MM.1S (cell line): ENCODE results near the gene TSHZ2.

Experiments
- DNase-seq: peaks from one replicate; pipeline ENCODE4 v3.0.0-alpha.2; 2015
- H2AFZ ChIP-seq: fragments of 300-600 bp; sonication (generic); 2 replicates; pipeline ENCODE4 v1.6.0; 2016; ENCODE audit warnings: antibody characterized with exemption, low read length
- H3F3A ChIP-seq: fragments of 300-600 bp; sonication (generic); 2 replicates; pipeline ENCODE4 v1.6.1; 2016; ENCODE audit warnings: mild to moderate bottlenecking, antibody characterized with exemption, low read length, moderate library complexity, mixed read lengths; ENCODE audit not compliant: insufficient read depth
- H3K27ac ChIP-seq: fragments of 300-600 bp; sonication (generic); 2 replicates; pipeline ENCODE4 v1.5.1; 2016; ENCODE audit warnings: mild to moderate bottlenecking, low read length
- H3K27me3 ChIP-seq: fragments of 300-600 bp; sonication (generic); replicated peaks from 2 replicates; pipeline ENCODE4 v1.6.0; 2016; ENCODE audit warnings: low read length; ENCODE audit not compliant: insufficient read depth
- H3K36me3 ChIP-seq: fragments of 300-600 bp; sonication (generic); replicated peaks from 2 replicates; pipeline ENCODE4 v1.6.1; 2016; ENCODE audit warnings: mild to moderate bottlenecking, low read length, mixed read lengths; ENCODE audit not compliant: insufficient read depth
- H3K4me1 ChIP-seq: fragments of 300-600 bp; sonication (generic); 2 replicates; pipeline ENCODE4 v1.6.1; 2016; ENCODE audit warnings: low read length, mixed read lengths
- H3K4me2 ChIP-seq: fragments of 300-600 bp; sonication (generic); 2 replicates; pipeline ENCODE4 v1.6.0; 2016; ENCODE audit warnings: low read depth, low read length
- H3K4me3 ChIP-seq: fragments of 300-600 bp; sonication (generic); 2 replicates; pipeline ENCODE4 v1.5.1; 2016; ENCODE audit warnings: low read length, mixed read lengths
- H3K79me2 ChIP-seq: fragments of 300-600 bp; sonication (generic); 2 replicates; pipeline ENCODE4 v1.6.1; 2016; ENCODE audit warnings: mixed run types, low read length, mixed read lengths
- H3K9ac ChIP-seq: fragments of 300-600 bp; sonication (generic); 2 replicates; pipeline ENCODE4 v1.6.1; 2016; ENCODE audit warnings: low read length, mixed read lengths
- H3K9me2 ChIP-seq: fragments of 300-600 bp; sonication (generic); replicated peaks from 2 replicates; pipeline ENCODE4 v1.6.1; 2016; ENCODE audit warnings: mild to moderate bottlenecking, low read length, mixed read lengths; ENCODE audit not compliant: insufficient read depth
- H3K9me3 ChIP-seq: fragments of 300-600 bp; sonication (generic); replicated peaks from 2 replicates; pipeline ENCODE4 v1.6.1; 2016; ENCODE audit warnings: mild to moderate bottlenecking, low read length, mixed read lengths; ENCODE audit not compliant: insufficient read depth
- H4K20me1 ChIP-seq: fragments of 300-600 bp; sonication (generic); 2 replicates; pipeline ENCODE4 v1.6.1; 2016; ENCODE audit warnings: mild to moderate bottlenecking, low read length, moderate library complexity, mixed read lengths; ENCODE audit not compliant: insufficient read depth
- EZH2 ChIP-seq: fragments of 300-600 bp; sonication (generic); optimal IDR thresholded peaks from 2 replicates; pipeline ENCODE3; 2017; ENCODE audit warnings: low read depth, mild to moderate bottlenecking, antibody characterized with exemption, low read length, mixed read lengths
- EZH2phosphoT487 ChIP-seq: fragments of 300-600 bp; sonication (generic); IDR thresholded peaks from 2 replicates; pipeline ENCODE4 v1.6.1; 2018; ENCODE audit warnings: antibody characterized with exemption, low read length
- TF ChIP-seq, protein P1 (sequence below): fragments of 300-600 bp; sonication (generic); IDR thresholded peaks from 2 replicates; pipeline ENCODE4 v1.5.1; 2016; ENCODE audit warnings: antibody characterized with exemption, low read length, mixed read lengths

TSHZ2 gene

DNA sequence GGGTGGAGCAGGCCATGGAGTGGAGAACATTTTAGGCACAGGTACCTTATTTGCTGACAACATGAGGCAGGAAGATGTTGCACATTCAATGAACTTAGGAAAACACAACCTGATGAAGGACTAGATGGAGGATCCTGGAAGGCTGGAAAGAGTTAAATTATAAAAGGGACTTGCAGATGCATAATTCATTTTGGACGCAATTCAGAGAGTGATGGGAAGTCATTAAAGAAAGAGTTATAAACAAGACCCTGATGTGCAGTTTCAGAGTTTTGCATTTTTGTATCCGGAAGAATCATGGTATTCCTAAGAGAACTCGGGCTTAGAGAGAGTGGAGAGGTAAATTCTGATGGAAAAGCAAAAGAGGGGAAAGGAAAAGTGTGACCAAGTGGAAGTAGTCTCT is 104.5 kb downstream of the TSHZ2 start:
- H3K4me3 ChIP-seq = no peak overlapping the region
- no peaks in the 10 kb centered on the region for H3F3A ChIP-seq
- H2AFZ ChIP-seq = no peak overlapping the region
- H3K79me2 ChIP-seq = no peaks in the 10 kb centered on the region
- no peaks in the 10 kb centered on the region for H3K9me3 ChIP-seq
- DNase-seq = no peak
- TF ChIP-seq, protein P1, sequence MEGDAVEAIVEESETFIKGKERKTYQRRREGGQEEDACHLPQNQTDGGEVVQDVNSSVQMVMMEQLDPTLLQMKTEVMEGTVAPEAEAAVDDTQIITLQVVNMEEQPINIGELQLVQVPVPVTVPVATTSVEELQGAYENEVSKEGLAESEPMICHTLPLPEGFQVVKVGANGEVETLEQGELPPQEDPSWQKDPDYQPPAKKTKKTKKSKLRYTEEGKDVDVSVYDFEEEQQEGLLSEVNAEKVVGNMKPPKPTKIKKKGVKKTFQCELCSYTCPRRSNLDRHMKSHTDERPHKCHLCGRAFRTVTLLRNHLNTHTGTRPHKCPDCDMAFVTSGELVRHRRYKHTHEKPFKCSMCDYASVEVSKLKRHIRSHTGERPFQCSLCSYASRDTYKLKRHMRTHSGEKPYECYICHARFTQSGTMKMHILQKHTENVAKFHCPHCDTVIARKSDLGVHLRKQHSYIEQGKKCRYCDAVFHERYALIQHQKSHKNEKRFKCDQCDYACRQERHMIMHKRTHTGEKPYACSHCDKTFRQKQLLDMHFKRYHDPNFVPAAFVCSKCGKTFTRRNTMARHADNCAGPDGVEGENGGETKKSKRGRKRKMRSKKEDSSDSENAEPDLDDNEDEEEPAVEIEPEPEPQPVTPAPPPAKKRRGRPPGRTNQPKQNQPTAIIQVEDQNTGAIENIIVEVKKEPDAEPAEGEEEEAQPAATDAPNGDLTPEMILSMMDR = no peak
- TF ChIP-seq EZH2 (no peak), EZH2phosphoT487 (no peak)
- no peak overlapping the region for H3K4me2 ChIP-seq
- no peaks in the 10 kb centered on the region for H3K36me3 ChIP-seq
- no peak overlapping the region for H3K27ac ChIP-seq
- H3K9ac ChIP-seq = no peak overlapping the region
- H3K4me1 ChIP-seq = no peaks in the 10 kb centered on the region
- no peaks in the 10 kb centered on the region for H3K9me2 ChIP-seq
- no peaks in the 10 kb centered on the region for H3K27me3 ChIP-seq
- no peaks in the 10 kb centered on the region for H4K20me1 ChIP-seq

DNA sequence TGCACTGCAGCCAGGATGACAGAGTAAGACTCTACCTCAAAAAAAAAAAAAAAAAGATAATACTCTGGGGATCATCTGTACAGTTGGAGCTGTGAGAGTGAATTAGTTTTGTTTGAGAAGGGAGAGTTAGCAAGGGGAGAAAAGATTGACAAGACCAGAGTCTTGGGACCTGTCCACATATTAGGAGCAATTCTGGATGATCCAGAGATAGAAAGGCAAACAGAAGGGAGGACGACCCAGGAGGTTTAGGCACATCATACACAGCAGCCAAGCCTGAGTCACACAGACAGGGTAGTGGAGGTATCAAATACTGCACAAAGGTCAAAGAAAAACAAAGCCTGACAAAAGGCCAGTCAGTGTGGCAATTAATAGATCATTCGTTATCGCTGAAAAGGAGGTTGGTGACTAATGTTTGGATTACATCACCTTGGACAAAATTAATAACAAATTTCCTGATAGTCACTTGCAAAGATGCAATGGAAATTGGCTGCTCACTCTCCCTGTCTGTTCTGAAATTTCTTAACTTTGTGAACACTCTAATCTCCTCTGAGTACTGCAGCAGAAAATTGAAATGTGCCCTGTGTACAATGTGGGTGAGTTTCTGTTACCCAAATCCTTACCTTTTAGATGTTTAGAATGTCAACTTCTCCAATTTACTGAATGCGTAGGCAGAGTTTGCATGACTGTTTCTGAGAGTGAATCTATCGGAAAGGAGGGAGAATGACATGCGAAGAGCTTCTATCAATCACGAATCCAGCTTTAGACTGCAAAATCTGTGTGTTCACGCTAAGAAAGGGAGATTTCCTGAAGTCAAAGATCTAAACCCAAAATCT is 105.4 kb downstream of the TSHZ2 start:
- no peak overlapping the region for H3K4me2 ChIP-seq

DNA sequence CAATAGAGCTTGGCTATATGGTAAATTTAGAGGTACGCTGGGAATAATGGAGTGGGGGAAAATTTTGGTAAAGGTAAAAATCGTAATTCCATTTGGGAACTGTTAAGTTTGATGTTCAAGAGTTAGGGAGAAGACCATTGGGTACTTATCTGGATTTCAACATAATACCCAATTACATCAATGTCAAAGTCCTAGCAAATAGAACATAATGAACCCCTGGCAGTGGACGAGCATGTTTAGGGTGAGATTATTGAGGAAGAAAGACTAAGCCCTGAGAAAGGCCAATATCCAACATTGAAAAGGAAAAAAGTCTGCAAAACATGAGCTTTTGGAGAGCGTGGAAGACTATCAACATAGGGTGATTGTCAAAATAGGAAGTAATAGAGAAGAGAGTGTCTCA is 106.6 kb downstream of the TSHZ2 start:
- TF ChIP-seq EZH2 (no peak), EZH2phosphoT487 (no peak)
- TF ChIP-seq, protein P1 = no peak
- no peak overlapping the region for H3K9ac ChIP-seq
- no peaks in the 10 kb centered on the region for H3F3A ChIP-seq
- H3K27me3 ChIP-seq = no peaks in the 10 kb centered on the region
- no peaks in the 10 kb centered on the region for H3K4me1 ChIP-seq
- no peak for DNase-seq
- H3K4me2 ChIP-seq = no peak overlapping the region
- H3K4me3 ChIP-seq = no peak overlapping the region
- no peaks in the 10 kb centered on the region for H3K9me2 ChIP-seq
- H4K20me1 ChIP-seq = no peaks in the 10 kb centered on the region
- H3K36me3 ChIP-seq = no peaks in the 10 kb centered on the region
- no peaks in the 10 kb centered on the region for H3K79me2 ChIP-seq
- no peaks in the 10 kb centered on the region for H3K9me3 ChIP-seq
- H3K27ac ChIP-seq = no peak overlapping the region
- H2AFZ ChIP-seq = no peak overlapping the region

More for the DNA sequence above, 105.4 kb downstream of the TSHZ2 start:
- DNase-seq = no peak
- Histone ChIP-seq H3K4me1 (no peaks in the 10 kb centered on the region), H4K20me1 (no peaks in the 10 kb centered on the region), H3K79me2 (no peaks in the 10 kb centered on the region), H3K4me3 (no peak overlapping the region), H2AFZ (no peak overlapping the region), H3F3A (no peaks in the 10 kb centered on the region), H3K9ac (no peak overlapping the region), H3K9me3 (no peaks in the 10 kb centered on the region), H3K27me3 (no peaks in the 10 kb centered on the region), H3K27ac (no peak overlapping the region), H3K36me3 (no peaks in the 10 kb centered on the region), H3K9me2 (no peaks in the 10 kb centered on the region)
- TF ChIP-seq, protein P1 = no peak
- no peak for TF ChIP-seq EZH2phosphoT487
